GM21529 (cell line): Measurements from ENCODE around the gene RET.

Source experiments
- ATAC-seq: cut with Tn5 transposase; IDR thresholded peaks from one replicate; pipeline ENCODE4 v1.9.1; 2021; ENCODE audit not compliant: unreplicated experiment

The RET gene

GRCh38 chr10:43076876-43077420 lies at the start of gene RET:
RET (plus strand) TSS chr10:43077069; CDS start chr10:43077259, 190 bp downstream.
- ATAC-seq = no peak

DNA sequence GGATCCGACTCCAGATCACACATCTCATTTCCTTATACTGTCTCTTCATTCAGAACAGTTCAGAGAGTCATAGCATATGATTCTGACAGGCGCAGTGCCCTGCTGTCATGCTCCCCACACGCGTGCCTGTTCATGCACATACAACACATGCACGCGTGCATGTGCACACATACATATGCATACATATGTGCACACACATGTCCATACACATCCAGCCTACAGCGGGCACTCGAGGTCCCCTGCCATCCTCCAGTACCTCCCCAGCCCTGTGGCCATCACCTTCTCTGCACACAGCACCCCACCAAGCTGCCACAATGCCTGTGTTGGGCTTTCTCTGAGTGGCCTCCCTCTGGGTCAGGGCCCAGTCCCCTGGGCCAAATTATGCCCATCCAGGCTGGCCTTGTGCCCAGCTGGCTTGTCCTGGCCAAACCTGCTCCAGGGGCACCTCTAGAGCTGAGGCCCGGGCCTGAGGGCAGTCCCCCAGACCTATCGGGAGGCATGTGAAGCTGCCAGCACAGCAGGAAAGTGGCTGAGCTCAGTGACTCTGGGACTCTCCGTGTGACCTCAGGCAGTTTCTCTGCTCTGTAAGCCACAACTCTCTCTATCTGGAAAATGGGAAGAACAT lies 49.4 kb upstream of the RET start:
- ATAC-seq = no peak

DNA sequence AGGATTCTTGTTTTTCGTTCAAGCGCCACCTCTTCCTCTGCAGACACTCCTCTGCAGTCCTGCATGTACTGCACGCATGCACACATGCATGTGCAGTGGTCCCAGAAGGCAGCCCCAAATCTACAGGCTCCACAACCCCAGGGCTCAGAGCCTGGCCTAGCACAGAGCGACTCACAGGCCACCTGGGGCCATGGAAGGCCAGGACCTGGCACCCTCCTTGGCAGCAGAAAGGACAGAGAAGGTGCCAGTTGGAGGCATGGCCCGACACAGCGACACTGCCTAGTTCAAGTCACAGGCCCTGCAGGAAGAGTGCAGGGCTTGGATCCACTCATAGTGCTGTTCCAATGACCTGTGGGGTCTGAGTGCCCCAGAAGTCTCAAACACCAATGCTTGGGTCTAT lies 48.7 kb upstream of the RET start:
- ATAC-seq = no peak

GRCh38 chr10:43029043-43029442 lies 47.8 kb upstream of the RET start:
- no peak for ATAC-seq

GRCh38 chr10:43032613-43033012 lies 44.3 kb upstream of the RET start:
- ATAC-seq = no peak

DNA sequence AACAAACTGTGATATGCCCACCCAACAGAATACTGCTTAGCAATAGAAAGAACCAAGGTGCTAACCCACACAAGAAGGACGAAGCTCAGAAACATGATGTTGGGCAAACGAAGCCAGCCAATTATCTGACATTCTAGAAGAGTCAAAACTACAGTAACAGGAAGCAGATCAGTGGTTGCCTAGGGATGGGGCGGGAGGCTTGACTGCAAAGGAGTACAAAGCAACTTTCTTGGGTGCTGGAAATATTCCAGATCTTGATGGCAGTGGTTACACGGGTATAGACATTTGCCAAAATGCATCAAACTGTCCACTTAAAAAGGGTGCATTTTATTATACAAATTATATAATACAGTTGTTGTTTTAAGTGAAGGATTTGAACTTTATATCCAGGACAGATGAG lies 41.1 kb upstream of the RET start:
- ATAC-seq = no peak

DNA sequence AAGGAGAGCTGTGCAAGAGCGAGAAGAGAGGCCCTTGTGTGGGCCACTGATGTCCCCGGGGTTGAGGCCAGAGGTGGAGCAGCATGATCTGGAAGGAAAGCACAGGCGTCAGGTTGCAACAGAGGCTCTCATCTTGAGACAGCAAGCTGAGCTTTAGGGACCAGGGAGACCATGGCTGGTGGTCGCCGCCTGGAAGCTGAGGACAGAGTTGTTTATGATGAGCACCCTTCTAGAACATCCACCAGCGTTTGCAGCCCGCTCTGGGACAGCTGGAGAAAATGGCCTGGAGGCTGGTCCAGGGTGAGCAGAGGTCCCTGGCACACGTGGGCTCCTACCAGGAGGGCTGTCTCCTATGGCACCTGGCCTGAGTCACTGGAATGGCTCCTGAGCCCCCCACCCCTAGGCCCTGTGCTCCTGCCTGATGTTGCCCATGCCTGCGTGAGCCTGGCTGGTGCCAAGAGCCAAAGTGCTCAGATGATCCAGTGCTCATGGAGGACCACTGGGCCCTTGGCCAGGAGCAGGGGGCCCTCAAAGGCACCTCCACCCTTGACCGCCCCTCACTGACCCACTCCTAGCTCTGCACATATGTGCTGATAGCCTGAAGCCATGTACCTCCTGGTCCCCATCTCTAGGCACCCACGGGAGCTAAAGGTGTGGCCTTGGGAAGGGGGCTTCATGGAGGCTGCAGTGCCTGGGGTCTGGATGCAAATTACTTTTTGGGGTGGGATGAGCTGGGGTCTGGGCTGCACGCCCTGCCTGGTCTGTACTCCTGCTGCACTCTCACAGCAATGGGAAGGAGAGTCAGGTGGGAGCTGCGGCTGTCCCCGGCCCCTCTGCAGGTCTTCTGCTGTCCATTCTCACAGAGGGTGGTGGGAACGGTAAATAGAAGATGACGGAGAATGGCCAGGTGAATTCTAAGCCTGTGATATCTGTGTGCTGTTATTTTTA lies 40.1 kb upstream of the RET start:
- no peak for ATAC-seq

- ATAC-seq = no peak
These were observed 39.4 kb upstream of the RET start for GRCh38 chr10:43037440-43037839.

GRCh38 chr10:43037942-43038782 lies 38.7 kb upstream of the RET start:
- no peak for ATAC-seq

- ATAC-seq = no peak
These were observed 37.9 kb upstream of the RET start for GRCh38 chr10:43038783-43039623.

DNA sequence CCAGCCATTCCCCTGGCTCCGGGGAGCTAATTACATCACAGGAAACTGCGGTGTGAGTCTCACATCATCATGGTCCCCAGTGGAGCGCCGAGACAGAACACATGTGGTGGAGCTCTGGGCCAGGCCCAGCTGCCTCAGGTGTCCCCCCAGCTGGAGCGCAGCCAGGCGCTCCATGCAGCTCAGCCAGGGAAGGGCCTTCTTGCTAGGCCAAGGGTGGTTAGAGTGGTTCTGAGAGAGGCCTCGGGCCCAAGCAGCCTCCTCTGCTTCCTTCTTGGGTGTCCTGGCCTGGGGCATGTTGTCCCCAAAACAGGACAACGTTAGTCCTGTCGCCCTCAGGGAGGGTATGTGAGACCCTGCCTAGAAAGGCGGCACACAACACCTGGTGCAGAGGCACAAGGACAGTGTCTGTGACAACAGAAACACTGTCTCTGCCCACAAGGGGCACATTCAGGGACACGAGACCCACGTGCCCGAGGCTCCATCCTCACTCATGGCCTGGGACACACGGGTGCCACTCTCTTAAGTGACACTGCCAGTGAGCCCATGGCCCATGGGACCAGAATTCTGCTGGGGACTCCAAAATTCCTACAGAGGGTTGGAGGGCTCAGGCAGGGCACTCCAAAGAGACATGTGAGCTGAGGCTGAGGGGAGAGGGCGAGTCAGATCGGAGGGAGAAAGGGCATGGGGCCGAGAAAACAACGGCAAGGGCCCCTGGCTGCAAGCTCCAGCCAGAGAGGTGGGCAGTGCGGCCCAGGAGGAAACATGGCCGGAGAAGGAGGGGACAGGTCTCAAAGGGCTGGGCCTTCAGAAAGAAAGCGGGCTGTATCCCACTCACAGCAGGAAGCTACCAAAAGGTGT lies 37.0 kb upstream of the RET start:
- no peak for ATAC-seq

- no peak for ATAC-seq
These were observed 36.2 kb upstream of the RET start for GRCh38 chr10:43040482-43041256.

- no peak for ATAC-seq
These were observed 35.2 kb upstream of the RET start for GRCh38 chr10:43041422-43042342.

DNA sequence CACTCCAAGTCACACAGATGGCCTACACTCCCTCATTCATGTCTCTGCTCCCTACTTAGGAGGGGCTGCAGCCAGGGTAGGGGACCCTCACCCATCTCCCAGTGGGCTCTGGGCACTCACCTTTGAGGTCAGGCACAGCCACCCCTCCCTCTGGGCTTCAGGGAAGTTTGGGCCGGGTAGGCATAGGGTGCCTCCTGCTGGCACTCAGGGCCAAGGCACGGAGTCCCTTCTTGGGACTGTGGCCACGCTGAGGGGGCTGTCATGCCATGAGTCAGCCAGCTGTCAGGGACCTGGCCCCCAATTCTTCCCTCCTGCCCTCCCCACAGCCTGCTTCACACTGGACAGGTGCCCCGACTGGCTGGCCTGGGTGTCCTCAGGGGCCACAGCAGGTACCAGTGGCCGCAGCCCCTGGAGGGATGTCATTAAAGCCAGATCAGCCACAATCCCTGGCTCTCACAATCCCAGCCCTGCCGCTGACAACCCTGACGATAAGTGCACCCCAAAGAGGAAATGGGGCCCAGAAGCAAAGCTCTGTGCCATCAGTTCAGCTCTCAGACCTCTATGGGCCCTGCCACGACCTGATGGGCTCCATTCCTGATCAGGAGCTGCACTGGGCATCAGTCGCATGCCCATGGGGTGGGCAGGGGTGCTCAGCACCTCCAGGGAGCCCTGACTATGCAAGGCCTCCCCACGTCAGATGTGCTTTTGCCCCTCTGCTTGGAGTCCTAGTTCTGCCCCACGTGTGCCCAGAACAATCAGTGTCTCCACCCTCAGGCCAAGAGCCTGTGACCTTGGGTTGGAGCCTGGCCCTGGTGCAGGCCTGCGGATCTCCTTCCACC lies 34.1 kb upstream of the RET start:
- no peak for ATAC-seq

- ATAC-seq = no peak
These were observed 33.5 kb upstream of the RET start for GRCh38 chr10:43043342-43043772.

DNA sequence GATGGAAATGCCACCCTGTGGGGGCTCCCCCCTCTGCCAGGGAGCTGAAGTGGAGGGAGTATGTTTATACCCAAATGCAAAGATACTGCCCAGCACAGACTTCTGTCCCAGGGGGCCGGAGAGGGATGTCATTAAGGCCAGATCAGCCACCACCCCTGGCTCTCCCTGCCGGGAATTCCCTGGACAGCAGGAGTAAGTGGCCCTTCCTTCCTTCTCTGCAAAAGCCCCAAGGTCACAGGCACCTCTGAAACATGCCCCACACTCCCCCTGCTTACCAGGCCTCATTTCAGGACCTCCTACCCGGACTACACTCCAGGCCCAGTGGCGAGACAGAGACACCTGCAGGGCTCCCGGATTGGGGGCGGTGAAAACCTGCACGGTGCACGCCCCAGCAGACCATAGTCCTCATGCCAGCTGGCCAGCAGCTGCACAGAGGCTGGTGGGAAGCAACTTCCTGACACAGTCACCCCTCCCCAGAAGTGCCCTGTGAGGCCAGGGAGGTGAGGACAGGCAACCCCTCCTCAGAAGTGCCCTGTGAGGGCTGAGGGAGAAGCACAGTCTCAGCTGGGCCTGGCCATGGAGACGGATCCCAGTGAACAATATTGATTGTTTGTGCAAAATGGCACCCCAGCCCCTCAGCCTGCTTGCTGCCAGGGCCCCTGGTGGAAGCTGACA lies 33.0 kb upstream of the RET start:
- no peak for ATAC-seq
